ENCODE measurements around the gene ARMC6. TPM values are rescaled to one million over a fixed set of nuclear protein-coding genes. Genes with fewer than 3 reads are reported as not detected.
"Not testable (repeated sequence)": the region's sequence is repeated elsewhere in the genome, so short reads cannot be mapped to it uniquely, and the experiment has no call there.

ARMC6 gene
- total RNA-seq, 1 donor from 2014 or later, result 55.8 TPM

DNA sequence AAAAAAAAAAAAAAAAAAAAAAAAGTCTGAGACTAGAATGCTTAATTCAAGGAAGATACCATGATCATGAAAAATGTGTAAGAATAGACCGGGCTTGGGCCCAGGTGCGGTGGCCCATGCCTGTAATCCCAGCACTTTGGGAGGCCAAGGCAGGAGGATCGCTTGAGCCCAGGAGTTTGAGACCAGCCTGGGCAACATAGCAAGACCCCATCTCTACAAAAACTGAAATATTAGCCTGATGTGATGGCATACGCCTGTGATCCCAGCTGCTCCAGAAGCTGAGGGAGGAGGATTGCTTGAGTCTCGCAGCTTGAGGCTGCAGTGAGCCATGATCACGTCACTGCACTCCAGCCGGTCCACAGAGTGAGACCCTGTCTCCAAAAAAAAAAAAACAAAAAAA, 73.5 kb downstream of the ARMC6 start:
- not testable (repeated sequence) for DNase-seq (ENCODE audit: low read depth)

DNA sequence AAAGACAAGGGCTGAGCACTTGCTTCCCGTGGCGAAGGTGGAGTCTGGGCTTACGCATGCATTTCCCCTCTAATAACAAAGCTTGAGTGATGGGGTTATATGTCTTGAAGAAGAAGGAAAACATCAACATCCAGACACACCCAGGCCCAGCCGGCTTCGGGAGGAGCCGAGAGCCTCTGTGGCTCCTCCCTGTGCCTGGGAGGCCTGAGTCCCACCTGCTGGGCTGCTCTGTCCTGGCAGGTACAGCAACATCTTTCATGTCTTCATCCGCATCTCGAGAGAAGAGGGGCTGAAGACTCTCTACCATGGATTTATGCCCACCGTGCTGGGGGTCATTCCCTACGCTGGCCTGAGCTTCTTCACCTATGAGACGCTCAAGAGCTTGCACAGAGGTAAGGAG, 74.3 kb downstream of the ARMC6 start:
- DNase-seq (ENCODE audit: low read depth), result no peak

Other genes with a start within 250 kb of the ARMC6 start
- gene COMP, start 242.3 kb upstream of the ARMC6 start, total RNA-seq, result not detected in 2 replicates
- 47.4 and 63.5 TPM in 2 replicates for gene UPF1, start 201.6 kb upstream of the ARMC6 start, total RNA-seq
- gene CERS1, start 137.4 kb upstream of the ARMC6 start, total RNA-seq, result 16.8 and 30.6 TPM in 2 replicates
- 328 and 338 TPM in 2 replicates for gene COPE, start 114.2 kb upstream of the ARMC6 start, total RNA-seq
- gene DDX49, start 113.9 kb upstream of the ARMC6 start, total RNA-seq, result 47.1 and 55.0 TPM in 2 replicates
- 203 and 240 TPM in 2 replicates for gene HOMER3, start 92.4 kb upstream of the ARMC6 start, total RNA-seq
- gene SUGP2, start 86 bp upstream of the ARMC6 start, total RNA-seq, result 90.9 and 101 TPM in 2 replicates
- gene SLC25A42, start 30.4 kb downstream of the ARMC6 start, total RNA-seq, result 24.6 and 28.1 TPM in 2 replicates
- gene TMEM161A, start 104.9 kb downstream of the ARMC6 start, total RNA-seq, result 38.0 and 48.0 TPM in 2 replicates
- not detected in 2 replicates for gene MEF2B, start 136.7 kb downstream of the ARMC6 start, total RNA-seq
- 12.7 and 15.4 TPM in 2 replicates for gene BORCS8, start 158.5 kb downstream of the ARMC6 start, total RNA-seq
- 46.4 and 55.4 TPM in 2 replicates for gene RFXANK, start 158.7 kb downstream of the ARMC6 start, total RNA-seq
- 6.9 and 9.7 TPM in 2 replicates for gene NR2C2AP, start 169.8 kb downstream of the ARMC6 start, total RNA-seq
- 0.05 TPM in 1 of 2 replicates, not detected in the other for gene NCAN, start 178.4 kb downstream of the ARMC6 start, total RNA-seq
- 0.13 and 0.21 TPM in 2 replicates for gene TM6SF2, start 239.7 kb downstream of the ARMC6 start, total RNA-seq